ENCODE results near the gene EIF6.

Gene EIF6

GRCh38 chr20:35312318-35312717 lies 27.7 kb upstream of the EIF6 start:
- DNase-seq (ENCODE audit: low spot score): peak; percentile 57

- DNase-seq (ENCODE audit: low spot score): no peak
Observed at GRCh38 chr20:35311822-35312221, 27.2 kb upstream of the EIF6 start.

DNA sequence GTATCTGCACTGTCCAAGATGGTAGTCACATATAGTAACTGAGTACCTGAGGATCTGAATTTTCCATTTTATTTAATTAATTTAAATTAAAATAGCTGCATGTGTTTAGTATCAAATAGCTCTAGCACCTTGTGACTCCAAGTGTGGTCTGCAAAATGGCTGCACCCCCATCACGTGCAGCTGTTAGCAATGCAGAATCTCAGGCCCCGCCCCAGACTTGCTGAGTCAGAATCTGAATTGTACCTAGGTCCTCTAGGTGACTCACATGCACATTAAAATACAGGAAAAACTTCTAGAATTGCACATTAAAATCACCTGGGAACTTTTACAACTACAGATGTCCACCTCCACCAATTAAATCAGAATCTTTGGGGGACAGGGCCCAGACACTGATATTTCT lies 26.8 kb upstream of the EIF6 start:
- peak; percentile 76 for DNase-seq (ENCODE audit: low spot score)

DNA sequence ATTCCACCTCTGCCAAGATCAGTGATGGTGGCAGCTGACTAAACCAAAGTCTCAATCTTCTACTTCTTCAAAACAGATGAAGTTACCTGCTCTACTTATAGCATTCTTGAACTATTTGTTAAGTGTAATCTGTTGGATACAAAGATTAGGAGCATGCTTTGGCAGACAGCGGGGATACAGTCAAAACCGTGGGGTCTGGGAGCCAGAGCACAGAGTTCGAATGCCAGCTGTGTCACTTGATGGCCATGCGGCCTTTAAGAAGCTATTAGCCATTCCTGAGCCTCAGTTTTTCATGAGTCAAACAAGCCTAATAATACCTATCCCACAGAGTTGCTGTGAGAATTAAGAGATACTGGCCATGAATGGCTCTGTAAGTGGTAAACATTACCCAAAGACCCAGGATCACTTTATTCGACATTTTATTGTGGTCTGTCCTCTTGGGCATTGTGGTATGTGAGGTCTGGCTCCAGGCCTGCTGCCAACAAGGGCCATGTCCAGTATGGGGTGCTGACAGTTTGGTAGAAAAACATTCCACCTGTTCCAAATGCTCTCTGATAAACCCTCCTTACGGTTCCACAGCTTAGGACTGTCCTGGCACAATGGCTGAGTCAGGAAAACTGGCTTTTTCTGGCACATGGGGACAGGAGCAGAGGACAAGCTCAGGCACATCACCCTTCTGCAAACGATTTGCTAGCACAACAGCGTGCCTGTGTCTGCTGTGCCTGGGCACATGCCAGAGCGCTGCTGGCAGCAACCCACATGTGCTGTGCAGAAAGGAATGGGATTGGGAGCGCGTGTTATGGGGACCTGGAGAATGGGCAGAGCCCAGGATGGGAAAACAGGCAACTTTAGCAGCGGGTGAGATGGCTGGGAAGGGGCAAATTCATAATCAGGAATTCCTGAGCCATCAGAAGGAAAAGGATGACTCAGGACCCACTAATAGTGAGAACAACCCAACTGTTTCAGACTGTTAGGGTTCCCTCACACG lies 23.4 kb upstream of the EIF6 start:
- peak; percentile 39 for DNase-seq (ENCODE audit: low spot score)

DNA sequence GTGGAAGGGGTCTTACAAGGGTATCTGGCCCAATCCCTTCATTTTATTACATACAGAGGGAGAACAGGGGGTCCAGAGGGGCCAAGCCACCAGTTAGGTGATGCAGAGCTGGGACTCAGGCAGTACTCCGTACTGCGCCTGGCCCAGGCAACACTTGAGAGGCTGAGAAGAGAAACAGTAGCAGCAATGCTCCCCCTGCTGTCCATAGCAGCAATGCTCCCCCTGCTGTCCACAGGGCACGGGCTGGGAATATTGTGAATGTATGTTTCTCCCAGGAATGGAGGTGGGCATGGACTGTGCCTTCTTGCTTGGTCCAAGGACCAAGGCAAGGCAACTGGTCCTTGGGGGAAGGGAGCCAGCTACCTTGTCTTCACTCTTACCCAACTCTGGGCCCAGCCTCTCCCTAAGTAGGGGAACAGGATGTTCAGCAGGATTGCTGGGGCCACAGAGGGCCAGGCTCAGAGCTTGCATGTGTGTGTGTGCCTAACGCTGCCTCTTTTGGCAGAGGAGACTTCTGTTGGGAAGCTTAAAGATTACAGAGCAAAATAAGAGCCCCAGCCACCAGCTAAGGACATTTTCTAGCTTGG lies 22.5 kb upstream of the EIF6 start:
- peak; percentile 33 for DNase-seq (ENCODE audit: low spot score)

DNA sequence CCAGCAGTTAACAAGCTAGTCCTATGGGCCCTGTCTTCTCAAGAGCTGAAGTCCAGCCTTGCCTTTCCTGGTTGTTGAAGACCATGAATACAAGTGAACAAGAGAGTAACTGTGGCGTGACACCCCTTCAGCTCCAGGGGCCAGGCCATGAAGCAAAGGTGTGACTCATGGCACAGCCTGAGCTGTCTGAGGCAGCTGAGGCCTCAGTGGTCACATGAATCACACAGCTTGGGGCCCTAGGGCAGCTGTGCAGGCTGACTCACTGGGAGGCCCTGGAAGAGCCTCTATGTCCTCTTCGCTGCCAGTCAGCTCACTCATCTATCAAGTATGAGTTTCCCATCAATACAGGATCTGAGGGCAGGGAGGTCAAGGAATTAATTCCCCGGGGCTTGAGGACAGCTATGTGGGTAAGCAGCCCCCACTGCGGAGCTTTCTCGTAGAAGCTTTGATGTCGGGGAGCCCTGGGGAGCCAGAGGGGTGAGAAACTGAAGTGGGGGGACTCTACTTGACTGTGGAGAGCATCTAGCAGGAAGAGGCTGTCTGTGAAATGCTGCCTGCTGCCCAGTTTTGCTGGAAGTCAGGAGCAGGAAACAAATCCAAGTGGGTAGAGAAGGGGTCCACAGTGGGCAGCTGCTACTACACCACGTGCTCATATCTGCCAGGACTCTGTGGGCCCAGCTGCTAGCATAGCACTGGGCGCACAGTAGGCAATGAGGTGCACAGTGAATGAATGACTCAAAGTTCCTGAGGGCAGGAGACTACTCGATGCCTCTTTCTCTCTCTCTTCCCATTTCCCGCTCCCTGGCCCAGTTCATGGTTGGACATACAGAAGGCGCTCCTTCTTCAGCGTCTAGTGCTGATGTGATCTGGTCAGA lies 21.3 kb upstream of the EIF6 start:
- peak; percentile 77 for DNase-seq (ENCODE audit: low spot score)

DNA sequence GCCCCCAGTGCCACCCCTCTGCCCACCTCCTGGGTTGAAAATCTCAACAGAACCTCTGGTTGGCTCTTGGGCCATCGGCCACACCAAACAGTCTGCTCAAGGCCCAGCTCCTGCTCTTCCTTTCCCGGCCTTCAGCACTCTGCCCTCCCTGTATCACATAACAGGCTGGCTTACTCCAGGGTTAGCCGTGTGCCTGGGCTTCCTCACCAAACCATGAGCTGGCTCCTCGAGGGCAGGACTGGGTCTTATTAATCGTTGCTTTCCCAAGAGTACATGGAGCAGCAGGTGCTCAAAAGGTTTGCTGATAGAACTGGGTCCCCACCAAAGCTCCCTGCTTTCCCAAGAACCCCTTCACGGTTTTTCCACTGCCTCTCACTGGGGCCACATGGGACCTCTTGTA lies 20.4 kb upstream of the EIF6 start:
- no peak for DNase-seq (ENCODE audit: low spot score)

DNA sequence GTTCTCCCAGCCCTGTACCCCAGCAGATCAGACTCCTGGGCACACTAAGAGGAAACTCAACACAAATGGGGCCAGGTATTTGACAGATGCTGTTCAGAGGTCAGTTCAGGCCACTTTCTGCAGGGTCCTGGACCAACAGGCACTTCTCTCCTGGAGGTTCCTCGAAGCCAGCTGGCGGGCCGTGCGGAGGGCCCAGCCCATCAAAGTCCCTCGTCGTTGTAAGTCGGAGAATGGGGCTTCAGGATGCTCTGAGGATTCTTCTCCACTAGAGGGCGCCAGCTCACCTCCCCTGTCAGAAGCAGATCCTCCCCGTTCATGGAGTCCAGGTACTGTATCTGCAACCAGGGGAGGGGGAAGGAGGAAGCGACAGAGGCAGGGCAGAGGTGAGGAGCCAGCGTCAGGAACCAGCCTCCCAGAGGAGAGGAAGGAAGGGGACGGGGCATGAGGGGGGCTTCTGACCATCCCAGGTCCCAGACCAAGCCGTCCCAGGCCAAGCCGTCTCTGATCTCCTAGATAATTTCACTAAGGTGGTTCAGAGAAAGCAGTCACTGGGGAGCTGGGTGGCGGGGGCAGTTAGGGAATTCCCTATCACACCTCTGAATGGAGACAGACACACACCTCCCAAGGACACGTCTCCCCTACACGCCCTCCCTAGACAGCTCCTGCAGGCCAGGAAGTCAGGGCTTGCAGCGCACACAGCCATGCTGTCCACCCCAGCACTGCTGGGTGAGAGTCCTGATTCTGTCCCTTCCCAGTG lies 19.3 kb upstream of the EIF6 start:
- peak; percentile 83 for DNase-seq (ENCODE audit: low spot score)

DNA sequence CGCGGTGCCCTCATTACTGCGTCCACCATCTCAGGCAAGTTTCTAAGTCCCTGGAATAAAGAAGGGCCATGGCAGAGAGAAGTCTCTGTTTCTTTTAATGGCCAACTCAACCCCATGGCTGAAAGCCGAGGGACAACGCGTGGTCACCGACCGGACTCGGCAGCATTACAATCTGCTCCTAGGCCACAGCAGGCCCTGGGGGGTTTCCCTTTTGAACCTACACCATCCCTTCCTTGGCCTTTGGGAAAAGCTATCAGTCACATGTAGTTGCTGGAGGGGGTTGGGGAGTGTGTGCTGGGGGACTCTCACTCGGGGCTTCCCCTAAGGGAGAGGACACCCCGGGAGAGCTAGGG lies 18.8 kb upstream of the EIF6 start:
- DNase-seq (ENCODE audit: low spot score): no peak

DNA sequence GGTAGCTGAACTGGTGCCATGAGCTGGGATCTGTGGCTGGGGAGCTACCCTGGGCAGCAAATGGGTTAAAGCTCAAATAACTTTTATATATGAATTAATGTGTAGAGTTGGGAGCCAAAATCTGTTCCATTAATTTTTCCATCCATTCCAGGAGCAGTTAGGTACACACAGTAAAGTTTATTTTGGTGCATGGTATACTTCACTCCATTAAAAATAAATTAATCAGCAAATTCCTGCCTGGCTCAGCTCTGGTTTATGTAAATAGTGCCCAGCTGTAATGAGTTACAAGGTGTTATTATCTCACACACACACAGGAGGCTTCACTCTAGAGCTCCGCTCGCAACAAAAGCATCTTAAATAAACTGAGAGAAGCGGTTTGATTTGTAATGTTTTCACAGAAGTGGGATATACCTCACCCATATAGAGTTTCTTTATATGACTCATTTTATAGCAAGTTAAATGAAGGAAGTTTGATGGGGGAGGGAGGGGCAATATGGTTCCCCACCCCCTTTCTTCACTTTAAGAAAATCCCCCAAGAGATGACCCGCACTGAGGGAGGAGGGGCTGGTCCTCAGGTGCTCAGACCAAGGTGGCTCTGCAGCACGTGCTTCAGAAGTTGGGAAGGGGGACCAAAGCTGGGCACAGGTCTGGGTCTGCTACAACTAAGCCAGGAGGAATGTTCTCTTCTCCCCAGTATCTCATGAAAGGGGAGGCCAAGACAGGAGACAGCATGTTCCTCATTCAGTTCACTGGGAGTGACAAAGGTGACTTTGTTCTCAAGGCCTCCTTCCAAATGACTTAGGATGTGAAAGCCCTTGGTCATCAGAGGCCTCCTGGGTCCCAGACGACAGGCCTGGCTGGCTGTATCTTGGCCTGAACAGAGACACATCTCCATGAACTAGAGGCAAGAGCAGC lies 18.1 kb upstream of the EIF6 start:
- DNase-seq (ENCODE audit: low spot score): no peak

- no peak for DNase-seq (ENCODE audit: low spot score)
Observed at GRCh38 chr20:35301426-35301825, 16.9 kb upstream of the EIF6 start.

DNA sequence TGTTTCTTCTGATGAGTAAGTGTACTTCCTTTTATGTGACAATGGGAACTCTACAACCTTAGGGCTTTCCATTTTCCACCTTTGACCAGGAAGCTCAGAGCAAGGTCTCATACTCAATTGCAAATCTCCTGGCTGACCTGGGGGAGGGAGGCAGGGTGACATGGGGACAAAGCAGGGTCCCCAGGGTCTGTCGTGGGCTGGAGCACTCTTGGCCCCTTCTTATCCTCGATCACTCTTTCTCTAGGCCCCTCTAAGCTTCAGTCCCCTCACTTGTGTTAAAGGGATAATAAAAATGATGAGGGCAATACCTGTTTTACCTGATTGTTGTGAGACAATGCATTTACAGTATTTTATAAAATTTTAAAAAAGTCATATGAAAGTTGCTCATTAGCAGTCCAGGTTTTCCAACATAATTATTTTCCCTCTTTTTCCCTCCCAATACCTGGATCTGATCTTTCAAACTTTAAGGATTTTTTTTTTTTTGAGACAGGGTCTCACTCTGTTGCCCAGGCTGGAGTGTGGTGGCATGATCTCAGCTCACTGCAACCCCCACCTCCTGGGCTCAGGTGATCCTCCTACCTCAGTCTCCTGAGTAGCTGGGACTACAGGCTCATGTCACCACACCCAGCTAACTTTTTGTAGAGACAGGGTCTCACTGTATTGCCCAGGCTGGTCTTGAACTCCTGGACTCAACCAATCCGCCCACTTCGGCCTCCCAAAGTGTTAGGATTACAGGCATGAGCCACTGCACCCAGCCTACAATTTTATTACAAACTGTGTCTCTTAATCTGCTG lies 16.1 kb upstream of the EIF6 start:
- no peak for DNase-seq (ENCODE audit: low spot score)

- no peak for DNase-seq (ENCODE audit: low spot score)
Observed at GRCh38 chr20:35299780-35300179, 15.2 kb upstream of the EIF6 start.

GRCh38 chr20:35298264-35298663 lies 13.7 kb upstream of the EIF6 start:
- DNase-seq (ENCODE audit: low spot score): no peak

DNA sequence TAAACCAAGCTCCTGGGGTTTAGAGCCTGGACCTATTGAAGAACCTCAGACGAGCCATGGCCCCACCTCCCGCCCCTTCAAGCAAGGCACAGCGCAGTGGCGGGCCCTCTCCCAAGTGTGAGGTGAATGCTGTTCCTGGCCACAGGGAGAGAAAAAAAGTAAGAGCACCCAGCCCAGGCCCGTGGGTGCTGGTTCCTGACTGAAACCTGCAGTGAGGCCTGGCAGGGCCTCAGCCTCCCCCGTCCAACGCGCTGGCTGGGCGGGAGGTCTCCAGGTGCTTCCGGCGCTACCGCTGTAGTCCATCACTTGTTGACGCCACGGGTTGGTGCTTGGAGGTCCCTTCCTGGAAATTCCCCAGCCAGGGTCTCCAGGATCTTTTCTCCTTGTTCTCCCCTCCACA lies 13.2 kb upstream of the EIF6 start:
- no peak for DNase-seq (ENCODE audit: low spot score)

- no peak for DNase-seq (ENCODE audit: low spot score)
Observed at GRCh38 chr20:35297155-35297554, 12.6 kb upstream of the EIF6 start.

- DNase-seq (ENCODE audit: low spot score): no peak
Observed at GRCh38 chr20:35296101-35296554, 11.6 kb upstream of the EIF6 start.

DNA sequence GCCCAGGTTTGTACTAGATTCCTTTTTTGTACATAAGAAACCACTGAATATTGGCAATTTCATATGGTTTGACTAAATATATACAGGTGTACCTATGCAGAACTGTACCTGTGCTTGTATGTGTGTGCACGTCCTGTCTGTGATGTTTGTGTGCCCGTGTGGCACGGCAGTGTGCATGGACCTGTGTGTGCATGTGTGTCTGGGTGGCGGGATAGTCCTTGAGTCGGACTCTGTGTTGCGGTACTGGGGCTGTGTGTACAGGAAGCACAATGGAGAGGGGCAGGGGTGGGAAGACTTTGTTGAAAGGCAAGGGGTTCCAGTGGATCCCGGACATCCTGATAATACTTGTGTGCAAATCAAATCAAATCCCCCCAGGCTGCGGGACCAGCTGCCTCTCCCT lies 11.1 kb upstream of the EIF6 start:
- DNase-seq (ENCODE audit: low spot score): no peak

DNA sequence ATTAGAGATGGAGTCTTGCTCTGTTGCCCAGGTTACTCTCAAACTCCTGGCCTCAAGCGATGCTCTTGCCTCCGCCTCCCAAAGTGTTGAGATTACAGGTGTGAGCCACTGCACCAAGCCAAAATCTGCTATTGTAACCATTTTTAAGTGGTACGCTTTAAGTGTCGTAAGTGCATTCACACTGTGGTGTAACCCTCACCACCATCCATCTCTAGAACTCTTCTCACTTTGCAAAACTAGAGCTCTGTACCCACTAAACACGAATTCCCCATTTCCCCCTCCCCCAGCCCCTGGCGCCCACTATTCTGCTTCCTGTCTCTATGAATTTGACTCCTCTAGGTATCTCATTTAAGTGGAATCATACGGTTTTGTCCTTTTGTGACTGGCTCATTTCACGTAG lies 10.5 kb upstream of the EIF6 start:
- no peak for DNase-seq (ENCODE audit: low spot score)

DNA sequence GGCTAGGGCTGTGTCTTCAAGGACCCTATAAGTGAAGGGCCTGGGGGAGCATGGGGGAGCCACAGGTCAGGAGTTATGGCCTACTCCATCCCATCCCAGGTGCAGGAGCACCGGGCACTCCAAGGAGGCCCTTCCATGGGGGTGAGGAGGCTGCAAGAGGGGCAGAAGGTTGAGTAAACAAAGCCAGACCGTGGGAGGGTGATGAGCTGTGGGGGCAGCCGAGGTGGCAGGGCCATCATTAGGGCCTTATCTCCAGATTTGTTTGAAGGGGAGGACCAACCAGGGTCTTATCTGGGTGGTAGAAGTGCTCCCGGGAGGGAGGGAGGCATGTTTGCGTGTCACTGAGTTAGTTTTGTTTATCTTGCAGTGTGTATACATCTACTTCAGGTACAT lies 9.7 kb upstream of the EIF6 start:
- no peak for DNase-seq (ENCODE audit: low spot score)

Data from LoVo (cell line).